K562 (cell line): ENCODE data around the gene TBX10. TPM values are rescaled to one million over a fixed set of nuclear protein-coding genes. Genes with fewer than 3 reads are reported as not detected.

Experiments
- CBX5 ChIP-seq: IDR thresholded peaks from 2 replicates; pipeline ENCODE4 v1.6.1; 2014; ENCODE audit warnings: low read depth, borderline replicate concordance
- CSDE1 ChIP-seq, 2 experiments: fragments of 450-650 bp; IDR thresholded peaks; 2 replicates each; pipeline ENCODE4 v1.6.1; 2016; ENCODE audit warnings: mild to moderate bottlenecking in 1 of 2
- CTBP1 ChIP-seq: fragments of 450-650 bp; IDR thresholded peaks from 2 replicates; pipeline ENCODE4 v1.6.1; 2016; ENCODE audit warnings: borderline replicate concordance
- EP400 ChIP-seq: fragments of 450-650 bp; IDR thresholded peaks from 2 replicates; pipeline ENCODE4 v1.6.1; 2017; ENCODE audit warnings: antibody characterized with exemption, mild to moderate bottlenecking, moderate library complexity
- ILK ChIP-seq: fragments of 450-650 bp; IDR thresholded peaks from 2 replicates; pipeline ENCODE4 v1.6.1; 2016; ENCODE audit warnings: missing genetic modification characterization, low read depth, mild to moderate bottlenecking, missing compliant biosample characterization, moderate library complexity, borderline replicate concordance
- KAT2B ChIP-seq: IDR thresholded peaks from one replicate; pipeline ENCODE4 v1.6.1; 2012; ENCODE audit warnings: low read depth, mild to moderate bottlenecking, control low read depth, inconsistent platforms, low read length, moderate library complexity
- KDM2B ChIP-seq: fragments of 250-450 bp; sonication (Bioruptor Pico); IDR thresholded peaks from 2 replicates; pipeline ENCODE4 v1.8.0; 2021; ENCODE audit warnings: mild to moderate bottlenecking, moderate library complexity
- LCOR ChIP-seq: sonication (generic); formaldehyde crosslinking; IDR thresholded peaks from 2 replicates; pipeline ENCODE4 v1.8.0; 2022; ENCODE audit warnings: mild to moderate bottlenecking, missing genetic modification reagents
- MCM3 ChIP-seq: fragments of 450-650 bp; IDR thresholded peaks from 2 replicates; pipeline ENCODE4 v1.6.1; 2016
- NFIC ChIP-seq: fragments of 450-650 bp; IDR thresholded peaks from 2 replicates; pipeline ENCODE4 v1.6.1; 2017; ENCODE audit warnings: mild to moderate bottlenecking, inconsistent platforms
- NFRKB ChIP-seq: fragments of 450-650 bp; IDR thresholded peaks from 2 replicates; pipeline ENCODE4 v1.6.1; 2016; ENCODE audit warnings: low read depth
- NFYB ChIP-seq: IDR thresholded peaks from 2 replicates; pipeline ENCODE4 v1.6.1; 2011; ENCODE audit warnings: mild to moderate bottlenecking, moderate library complexity; ENCODE audit not compliant: insufficient read length; ENCODE audit errors: extremely low read depth
- PML ChIP-seq: IDR thresholded peaks from 2 replicates; pipeline ENCODE4 v1.6.1; 2012; ENCODE audit warnings: low read length, inconsistent platforms
- POLR3A ChIP-seq: IDR thresholded peaks from 2 replicates; pipeline ENCODE4 v1.6.1; 2011; ENCODE audit warnings: borderline replicate concordance, mild to moderate bottlenecking, moderate library complexity; ENCODE audit not compliant: insufficient read length, insufficient read depth; ENCODE audit errors: extremely low read depth
- SIRT6 ChIP-seq: IDR thresholded peaks from one replicate; pipeline ENCODE4 v1.6.1; 2012; ENCODE audit warnings: low read depth, mild to moderate bottlenecking, control low read depth, inconsistent platforms, low read length, moderate library complexity
- SP2 ChIP-seq: IDR thresholded peaks from 2 replicates; pipeline ENCODE4 v1.6.1; 2011; ENCODE audit warnings: mild to moderate bottlenecking, low read depth, low read length, moderate library complexity; ENCODE audit not compliant: poor library complexity, severe bottlenecking; ENCODE audit errors: extremely low read depth
- SPI1 ChIP-seq: IDR thresholded peaks from 2 replicates; pipeline ENCODE4 v1.6.1; 2011; ENCODE audit warnings: low read depth, low read length, control low read depth, borderline replicate concordance
- TCF7L2 ChIP-seq: fragments of 150-350 bp; IDR thresholded peaks from 2 replicates; pipeline ENCODE4 v1.6.1; 2016; ENCODE audit warnings: low read depth, mild to moderate bottlenecking, low read length, moderate library complexity
- THAP7 ChIP-seq: fragments of 250-450 bp; sonication (Bioruptor Pico); IDR thresholded peaks from 2 replicates; pipeline ENCODE4 v1.5.0; 2021
- VEZF1 ChIP-seq: fragments of 200-800 bp; sonication (Bioruptor generic); IDR thresholded peaks from 2 replicates; pipeline ENCODE4 v1.6.1; 2017; ENCODE audit warnings: missing genetic modification characterization, missing compliant biosample characterization
- ZBED1 ChIP-seq: IDR thresholded peaks from 2 replicates; pipeline ENCODE4 v1.6.1; 2014
- ZC3H8 ChIP-seq: fragments of 450-650 bp; IDR thresholded peaks from 2 replicates; pipeline ENCODE4 v1.6.1; 2017
- ZEB2 ChIP-seq: fragments of 450-650 bp; IDR thresholded peaks from 2 replicates; pipeline ENCODE4 v1.6.1; 2016
- ZNF165 ChIP-seq: fragments of 250-450 bp; sonication (Bioruptor Pico); IDR thresholded peaks from 2 replicates; pipeline ENCODE4 v1.4.0; 2020; ENCODE audit warnings: borderline replicate concordance
- ZNF217 ChIP-seq: sonication (generic); formaldehyde crosslinking; IDR thresholded peaks from 2 replicates; pipeline ENCODE4 v1.8.0; 2022; ENCODE audit warnings: mild to moderate bottlenecking, missing genetic modification reagents
- ZNF436 ChIP-seq: fragments of 250-450, 450-650 bp; sonication (Bioruptor Pico); formaldehyde crosslinking; IDR thresholded peaks from 2 replicates; pipeline ENCODE4 v1.7.0; 2020; ENCODE audit warnings: mild to moderate bottlenecking
- ZNF507 ChIP-seq: conservative IDR thresholded peaks from 2 replicates; pipeline ENCODE4 v1.6.1; 2017; ENCODE audit warnings: missing genetic modification characterization, missing compliant biosample characterization
- ZNF695 ChIP-seq: fragments of 450-650 bp; formaldehyde crosslinking; IDR thresholded peaks from 2 replicates; pipeline ENCODE4 v1.4.0; 2020; ENCODE audit warnings: mild to moderate bottlenecking, moderate library complexity
- ZNF764 ChIP-seq: fragments of 250-450 bp; sonication (Bioruptor Pico); IDR thresholded peaks from 2 replicates; pipeline ENCODE4 v1.4.0; 2020; ENCODE audit warnings: low read depth, mild to moderate bottlenecking, moderate library complexity
- polyA plus RNA-seq, 8 experiments: library from polyadenylated mRNA; depleted of rRNA in 4 of 8; stranded (reverse) in 5 of 8; unstranded in 3 of 8; fragments of >200 nt; fragmentation: Nextera tagmentation in 2 of 8; fragmentation: Illumina TruSeq in 1 of 8; extraction: Ambion mirVana in 2 of 8; extraction: Trizol in 1 of 8; gene quantifications; 2 replicates each; pipeline versions ENCODE4 v1.2.1 to v1.2.3, GENCODE V29; 2011 to 2014; ENCODE audit warnings: inconsistent platforms in 1 of 8, missing spikeins in 1 of 8
- total RNA-seq, 7 experiments: library from RNA; depleted of rRNA in 6 of 7; stranded (reverse); fragments of >200 nt in 6 of 7; fragmentation: Illumina TruSeq in 2 of 7; extraction: Trizol in 2 of 7; gene quantifications; 2 replicates each; pipeline versions ENCODE4 v1.2.1 to v1.2.3, GENCODE V29; 2011 to 2021; ENCODE audit warnings: low replicate concordance in 1 of 7

Gene TBX10
- total and polyA plus RNA-seq, 9 of the 15 experiments (the other 6 are each of a cell fraction or from before 2014, with no cell fraction given): not detected

DNA sequence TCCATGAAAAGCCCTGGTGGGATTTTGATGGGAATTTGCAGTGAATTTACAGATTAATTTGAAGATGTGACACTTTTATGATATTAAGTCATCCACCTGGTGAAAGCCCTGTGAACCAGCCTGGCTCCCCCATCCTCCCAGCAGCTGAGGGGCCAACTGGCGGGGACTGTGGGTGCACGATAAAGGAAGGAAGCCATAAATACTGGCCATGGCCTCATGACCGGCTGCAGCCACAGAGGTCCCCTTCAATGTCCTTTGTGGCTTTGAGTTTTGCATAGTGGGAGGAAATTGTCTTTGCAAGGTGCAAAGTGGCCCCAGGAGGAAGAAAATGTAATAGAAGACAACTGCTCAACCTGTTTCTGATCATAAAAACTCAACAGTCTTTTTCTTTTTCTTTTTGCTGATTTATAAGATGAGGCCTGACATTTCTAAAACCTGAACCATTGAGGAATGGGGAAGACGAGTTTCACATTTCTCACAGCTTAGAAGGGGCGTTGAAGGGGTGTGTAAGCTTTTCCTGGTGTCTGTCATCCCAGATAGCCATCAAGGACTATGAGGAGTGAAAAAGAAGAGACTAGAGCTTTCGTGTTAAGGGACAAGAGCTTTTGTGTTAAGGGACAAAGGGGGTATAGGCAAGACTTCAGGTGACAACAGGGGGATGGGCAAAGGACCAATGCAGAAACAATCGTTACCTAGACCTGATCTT, 39.1 kb downstream of the TBX10 start (continued):
- TF ChIP-seq VEZF1 (CRISPR knock-in tag) (peak; percentile 64), LCOR (CRISPR knock-in tag) (no peak), ZNF165 (CRISPR knock-in tag) (no peak), ZNF695 (CRISPR knock-in tag) (no peak), CBX5 (no peak), NFIC (peak; percentile 66), CSDE1 (IDR thresholded peaks at IDR 0.05) (no peak), ZEB2 (no peak), TCF7L2 (no peak), NFYB (no peak), ZNF217 (CRISPR knock-in tag) (no peak), SPI1 (peak; percentile 35; the same call in 1 of the 2 replicates), EP400 (no peak), MCM3 (no peak), POLR3A (no peak), ZNF436 (CRISPR knock-in tag) (no peak), ZC3H8 (no peak), THAP7 (no peak), ILK (no peak), SP2 (no peak), SIRT6 (no peak), KDM2B (CRISPR knock-in tag) (no peak), NFRKB (no peak), KAT2B (no peak), ZBED1 (no peak), ZNF764 (CRISPR knock-in tag) (no peak), CTBP1 (peak; percentile 26; the same call in 1 of the 2 replicates), PML (peak; percentile 55; the same call in 1 of the 2 replicates), ZNF507 (no peak)
- TF ChIP-seq, all 486 proteins: peak for 83
